Esophagus muscularis mucosa (tissue), 3 donors: ENCODE data around the gene VPS35L.

ENCODE experiments used
- POLR2A ChIP-seq: fragments of 450-650 bp; IDR thresholded peaks from one replicate; pipeline ENCODE4 v1.6.1; 2017; ENCODE audit warnings: antibody characterized with exemption, moderate library complexity, mild to moderate bottlenecking, low read depth
- TF ChIP-seq, protein P1 (sequence below), 3 experiments: fragments of 200-600 bp in 2 of 3; fragments of 450-650 bp in 1 of 3; sonication (generic) in 2 of 3; IDR thresholded peaks; one replicate each; pipeline ENCODE4 v1.5.1; 2017 to 2019; ENCODE audit warnings: antibody characterized with exemption in 3 of 3, mild to moderate bottlenecking in 2 of 3, moderate library complexity in 1 of 3

DNA sequence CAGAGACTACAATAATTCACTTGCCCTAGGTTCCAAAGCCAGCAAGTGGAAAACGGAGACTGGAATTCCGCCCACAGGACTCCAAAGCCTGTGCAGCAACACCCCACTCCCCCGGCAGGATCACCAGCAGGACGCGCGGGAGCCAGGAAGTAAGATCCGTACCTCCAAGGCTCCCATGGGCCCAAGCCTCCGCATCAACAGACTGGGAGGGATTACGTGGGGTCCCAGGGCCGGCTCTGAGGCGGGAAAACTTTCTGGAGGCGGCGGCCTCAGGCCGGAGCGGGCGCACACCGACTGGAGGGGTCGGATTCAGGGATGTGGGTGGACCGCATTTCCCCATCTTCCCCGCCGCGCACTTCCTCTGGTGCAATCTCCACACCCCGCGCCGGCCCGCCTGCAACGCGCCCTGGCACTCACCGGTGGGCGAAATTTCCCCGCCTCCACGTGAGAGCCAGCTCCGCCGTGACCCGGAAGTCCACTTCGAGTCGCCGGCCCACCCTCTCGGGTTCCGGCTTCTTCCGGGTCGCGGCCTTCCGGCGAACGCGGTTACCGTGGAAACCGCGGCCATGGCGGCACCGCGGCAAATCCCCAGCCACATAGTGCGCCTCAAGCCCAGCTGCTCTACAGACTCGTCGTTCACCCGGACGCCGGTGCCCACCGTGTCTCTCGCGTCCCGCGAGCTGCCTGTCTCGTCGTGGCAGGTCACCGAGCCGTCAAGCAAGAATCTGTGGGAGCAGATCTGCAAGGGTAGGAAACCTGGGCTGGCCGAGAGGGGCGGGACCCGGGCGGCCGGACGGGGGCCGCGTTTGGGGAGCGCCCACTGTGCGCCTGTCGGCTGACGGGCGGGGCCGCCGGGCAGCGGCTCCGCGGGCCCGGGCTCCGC is 162.5 kb downstream of the VPS35L start, which contains the start of the genes IQCK and KNOP1:
- TF ChIP-seq, protein P1, sequence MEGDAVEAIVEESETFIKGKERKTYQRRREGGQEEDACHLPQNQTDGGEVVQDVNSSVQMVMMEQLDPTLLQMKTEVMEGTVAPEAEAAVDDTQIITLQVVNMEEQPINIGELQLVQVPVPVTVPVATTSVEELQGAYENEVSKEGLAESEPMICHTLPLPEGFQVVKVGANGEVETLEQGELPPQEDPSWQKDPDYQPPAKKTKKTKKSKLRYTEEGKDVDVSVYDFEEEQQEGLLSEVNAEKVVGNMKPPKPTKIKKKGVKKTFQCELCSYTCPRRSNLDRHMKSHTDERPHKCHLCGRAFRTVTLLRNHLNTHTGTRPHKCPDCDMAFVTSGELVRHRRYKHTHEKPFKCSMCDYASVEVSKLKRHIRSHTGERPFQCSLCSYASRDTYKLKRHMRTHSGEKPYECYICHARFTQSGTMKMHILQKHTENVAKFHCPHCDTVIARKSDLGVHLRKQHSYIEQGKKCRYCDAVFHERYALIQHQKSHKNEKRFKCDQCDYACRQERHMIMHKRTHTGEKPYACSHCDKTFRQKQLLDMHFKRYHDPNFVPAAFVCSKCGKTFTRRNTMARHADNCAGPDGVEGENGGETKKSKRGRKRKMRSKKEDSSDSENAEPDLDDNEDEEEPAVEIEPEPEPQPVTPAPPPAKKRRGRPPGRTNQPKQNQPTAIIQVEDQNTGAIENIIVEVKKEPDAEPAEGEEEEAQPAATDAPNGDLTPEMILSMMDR (IDR thresholded peaks at IDR 0.05): peak in 1 of 3 experiments; percentile 10
- TF ChIP-seq POLR2A: peak; percentile 51
